ENCODE measurements around the gene HNRNPC. TPM values are rescaled to one million over a fixed set of nuclear protein-coding genes. Genes with fewer than 3 reads are reported as not detected.
"Not testable (repeated sequence)": the region's sequence is repeated elsewhere in the genome, so short reads cannot be mapped to it uniquely, and the experiment has no call there.

The HNRNPC gene
- total RNA-seq, 2 donors from 2014 or later, result 948 to 1,048 TPM

GRCh38 chr14:21257394-21257909 is 11.8 kb downstream of the HNRNPC start:
- Mint-ChIP-seq H3K36me3 (peaks cover 39 to 61% of the 10 kb centered on the region in 2 donors), H3K27ac (peak overlapping the region in 1 of 2 donors; percentile 95), H3K9me3 (no peaks in the 10 kb centered on the region)
- ATAC-seq (peak in 1 of 2 donors; percentile 29), DNase-seq (ENCODE audit: low spot score in 2 of 2) (no peak)

GRCh38 chr14:21256539-21257393 is 12.5 kb downstream of the HNRNPC start:
- peak in 1 of 2 donors; percentile 12 for ATAC-seq
- H3K27ac Mint-ChIP-seq, result peak overlapping the region in 1 of 2 donors; percentile 95
- H3K36me3 Mint-ChIP-seq, result peaks cover 35 to 59% of the 10 kb centered on the region in 2 donors
- no peak for DNase-seq (ENCODE audit: low spot score in 2 of 2)
- H3K9me3 Mint-ChIP-seq, result no peaks in the 10 kb centered on the region

GRCh38 chr14:21256102-21256447 is 13.2 kb downstream of the HNRNPC start:
- not testable (repeated sequence) for H3K9me3 Mint-ChIP-seq, ATAC-seq

GRCh38 chr14:21255385-21256101 is 13.7 kb downstream of the HNRNPC start:
- no peak for ATAC-seq
- no peaks in the 10 kb centered on the region for H3K9me3 Mint-ChIP-seq
- peaks cover 36 to 61% of the 10 kb centered on the region in 2 donors for H3K36me3 Mint-ChIP-seq
- H3K27ac Mint-ChIP-seq, result peak overlapping the region in 1 of 2 donors; percentile 44
- DNase-seq (ENCODE audit: low spot score in 2 of 2), result no peak

More at GRCh38 chr14:21256102-21256447, 13.2 kb downstream of the HNRNPC start:
- H3K27ac Mint-ChIP-seq, result peak overlapping the region in 1 of 2 donors; percentile 44
- peaks cover 36 to 58% of the 10 kb centered on the region in 2 donors for H3K36me3 Mint-ChIP-seq
- DNase-seq (ENCODE audit: low spot score in 2 of 2), result not testable (repeated sequence)

- no peaks in the 10 kb centered on the region for H3K9me3 Mint-ChIP-seq
- ATAC-seq, result no peak
- peak overlapping the region in 1 of 2 donors; percentile 52 for H3K27ac Mint-ChIP-seq
- DNase-seq (ENCODE audit: low spot score in 2 of 2), result no peak
- peaks cover 17 to 50% of the 10 kb centered on the region in 2 donors for H3K36me3 Mint-ChIP-seq
Observed at GRCh38 chr14:21252149-21252548, 17.1 kb downstream of the HNRNPC start.

GRCh38 chr14:21251215-21251614 is 18.0 kb downstream of the HNRNPC start:
- H3K36me3 Mint-ChIP-seq, result peaks cover 12 to 46% of the 10 kb centered on the region in 2 donors
- H3K9me3 Mint-ChIP-seq, result no peaks in the 10 kb centered on the region
- DNase-seq (ENCODE audit: low spot score in 2 of 2), result no peak
- H3K27ac Mint-ChIP-seq, result peak overlapping the region in 1 of 2 donors; percentile 72
- ATAC-seq, result no peak

GRCh38 chr14:21248739-21249411 is 20.4 kb downstream of the HNRNPC start:
- DNase-seq (ENCODE audit: low spot score in 2 of 2) (no peak), ATAC-seq (no peak)
- H3K36me3 Mint-ChIP-seq, result peaks cover 15 to 50% of the 10 kb centered on the region in 2 donors
- H3K27ac Mint-ChIP-seq, result peak overlapping the region in 1 of 2 donors; percentile 44
- H3K9me3 Mint-ChIP-seq, result no peaks in the 10 kb centered on the region

GRCh38 chr14:21248338-21248737 is 20.9 kb downstream of the HNRNPC start:
- DNase-seq (ENCODE audit: low spot score in 2 of 2) (no peak), ATAC-seq (no peak)
- Mint-ChIP-seq H3K36me3 (peaks cover 15 to 46% of the 10 kb centered on the region in 2 donors), H3K27ac (no peak overlapping the region), H3K9me3 (no peaks in the 10 kb centered on the region)

GRCh38 chr14:21245813-21246212 is 23.4 kb downstream of the HNRNPC start:
- DNase-seq (ENCODE audit: low spot score in 2 of 2) (no peak), ATAC-seq (no peak)
- peak overlapping the region in 1 of 2 donors; percentile 23 for H3K27ac Mint-ChIP-seq
- peaks cover 14 to 26% of the 10 kb centered on the region in 2 donors for H3K36me3 Mint-ChIP-seq
- no peaks in the 10 kb centered on the region for H3K9me3 Mint-ChIP-seq

GRCh38 chr14:21244544-21244943 is 24.7 kb downstream of the HNRNPC start:
- Mint-ChIP-seq H3K36me3 (peaks cover 13 to 14% of the 10 kb centered on the region in 2 donors), H3K9me3 (no peaks in the 10 kb centered on the region), H3K27ac (peak overlapping the region; percentile 44 to 55)
- DNase-seq (ENCODE audit: low spot score in 2 of 2) (no peak), ATAC-seq (no peak)

GRCh38 chr14:21241218-21241819 is 27.9 kb downstream of the HNRNPC start:
- peaks cover 14 to 26% of the 10 kb centered on the region in 2 donors for H3K36me3 Mint-ChIP-seq
- no peaks in the 10 kb centered on the region for H3K9me3 Mint-ChIP-seq
- no peak for ATAC-seq
- H3K27ac Mint-ChIP-seq, result peak overlapping the region in 1 of 2 donors; percentile 73
- no peak for DNase-seq (ENCODE audit: low spot score in 2 of 2)

GRCh38 chr14:21240417-21240816 is 28.8 kb downstream of the HNRNPC start:
- H3K36me3 Mint-ChIP-seq, result peaks cover 14 to 31% of the 10 kb centered on the region in 2 donors
- DNase-seq (ENCODE audit: low spot score in 2 of 2) (no peak), ATAC-seq (no peak)
- peak overlapping the region in 1 of 2 donors; percentile 65 for H3K27ac Mint-ChIP-seq
- no peaks in the 10 kb centered on the region for H3K9me3 Mint-ChIP-seq

- Mint-ChIP-seq H3K9me3 (no peaks in the 10 kb centered on the region), H3K36me3 (peaks cover 12 to 32% of the 10 kb centered on the region in 2 donors), H3K27ac (peak overlapping the region in 1 of 2 donors; percentile 85)
- DNase-seq (ENCODE audit: low spot score in 2 of 2) (no peak), ATAC-seq (no peak)
Observed at GRCh38 chr14:21238823-21239518, 30.3 kb downstream of the HNRNPC start.

GRCh38 chr14:21236948-21237797 is 32.1 kb downstream of the HNRNPC start:
- Mint-ChIP-seq H3K9me3 (no peaks in the 10 kb centered on the region), H3K27ac (peak overlapping the region in 1 of 2 donors; percentile 92), H3K36me3 (peaks cover 15 to 38% of the 10 kb centered on the region in 2 donors)
- DNase-seq (ENCODE audit: low spot score in 2 of 2), result no peak
- no peak for ATAC-seq

GRCh38 chr14:21234112-21234511 is 35.1 kb downstream of the HNRNPC start:
- peak overlapping the region in 1 of 2 donors; percentile 3 for H3K27ac Mint-ChIP-seq
- H3K9me3 Mint-ChIP-seq, result no peaks in the 10 kb centered on the region
- no peak for DNase-seq (ENCODE audit: low spot score in 2 of 2)
- H3K36me3 Mint-ChIP-seq, result peaks cover 17 to 68% of the 10 kb centered on the region in 2 donors
- no peak for ATAC-seq

Data from activated naive CD4-positive, alpha-beta T cell treated with anti-CD3 and anti-CD28 coated beads, Interleukin-2, amount 50 U/mL, for 72 hours (primary cell).